Measurements from ENCODE around the gene RBL2.

RBL2 gene

GRCh38 chr16:53446090-53446489 is 11.8 kb downstream of the RBL2 start:
- no peaks in the 10 kb centered on the region for H3K79me2 ChIP-seq
- no peaks in the 10 kb centered on the region for H3K36me3 ChIP-seq (ENCODE audit: control insufficient read depth, insufficient read depth, low read length)
- H3K4me1 ChIP-seq, result no peaks in the 10 kb centered on the region
- H3K9me3 ChIP-seq (ENCODE audit: control insufficient read depth, low read length), result no peaks in the 10 kb centered on the region
- no peak overlapping the region for H3K27ac ChIP-seq
- TF ChIP-seq CTCF (IDR thresholded peaks at IDR 0.05), result no peak
- H3K4me3 ChIP-seq (ENCODE audit: low read depth, low read length), result no peak overlapping the region
- no peak overlapping the region for H3K9ac ChIP-seq
- H3K27me3 ChIP-seq (ENCODE audit: control insufficient read depth, insufficient read depth, low read length), result no peaks in the 10 kb centered on the region
- H2AFZ ChIP-seq, result no peak overlapping the region
- H3K4me2 ChIP-seq (ENCODE audit: low read length), result no peak overlapping the region

- H3K9me3 ChIP-seq (ENCODE audit: control insufficient read depth, low read length), result no peaks in the 10 kb centered on the region
- no peaks in the 10 kb centered on the region for H3K79me2 ChIP-seq
- TF ChIP-seq CTCF (IDR thresholded peaks at IDR 0.05), result no peak
- H2AFZ ChIP-seq, result no peak overlapping the region
- H3K36me3 ChIP-seq (ENCODE audit: control insufficient read depth, insufficient read depth, low read length), result no peaks in the 10 kb centered on the region
- H3K4me1 ChIP-seq, result no peaks in the 10 kb centered on the region
- no peaks in the 10 kb centered on the region for H3K27me3 ChIP-seq (ENCODE audit: control insufficient read depth, insufficient read depth, low read length)
- H3K4me3 ChIP-seq (ENCODE audit: low read depth, low read length), result no peak overlapping the region
- no peak overlapping the region for H3K9ac ChIP-seq
- H3K4me2 ChIP-seq (ENCODE audit: low read length), result no peak overlapping the region
- no peak overlapping the region for H3K27ac ChIP-seq
These were observed 15.7 kb downstream of the RBL2 start for GRCh38 chr16:53449816-53450517.

GRCh38 chr16:53453928-53454327 is 19.7 kb downstream of the RBL2 start:
- H2AFZ ChIP-seq, result no peak overlapping the region
- H3K36me3 ChIP-seq (ENCODE audit: control insufficient read depth, insufficient read depth, low read length), result no peaks in the 10 kb centered on the region
- H3K79me2 ChIP-seq, result no peaks in the 10 kb centered on the region
- no peaks in the 10 kb centered on the region for H3K27me3 ChIP-seq (ENCODE audit: control insufficient read depth, insufficient read depth, low read length)
- no peak overlapping the region for H3K27ac ChIP-seq
- no peak overlapping the region for H3K4me3 ChIP-seq (ENCODE audit: low read depth, low read length)
- TF ChIP-seq CTCF (IDR thresholded peaks at IDR 0.05), result no peak
- H3K4me2 ChIP-seq (ENCODE audit: low read length), result no peak overlapping the region
- H3K9ac ChIP-seq, result no peak overlapping the region
- H3K4me1 ChIP-seq, result no peaks in the 10 kb centered on the region
- H3K9me3 ChIP-seq (ENCODE audit: control insufficient read depth, low read length), result no peaks in the 10 kb centered on the region

- H3K9ac ChIP-seq, result no peak overlapping the region
- no peaks in the 10 kb centered on the region for H3K27me3 ChIP-seq (ENCODE audit: control insufficient read depth, insufficient read depth, low read length)
- H2AFZ ChIP-seq, result no peak overlapping the region
- H3K4me3 ChIP-seq (ENCODE audit: low read depth, low read length), result no peak overlapping the region
- H3K9me3 ChIP-seq (ENCODE audit: control insufficient read depth, low read length), result no peaks in the 10 kb centered on the region
- TF ChIP-seq CTCF (IDR thresholded peaks at IDR 0.05), result no peak
- H3K79me2 ChIP-seq, result no peaks in the 10 kb centered on the region
- no peak overlapping the region for H3K4me2 ChIP-seq (ENCODE audit: low read length)
- H3K4me1 ChIP-seq, result no peaks in the 10 kb centered on the region
- no peak overlapping the region for H3K27ac ChIP-seq
- H3K36me3 ChIP-seq (ENCODE audit: control insufficient read depth, insufficient read depth, low read length), result no peaks in the 10 kb centered on the region
These were observed 22.4 kb downstream of the RBL2 start for GRCh38 chr16:53456625-53457024.

- no peak overlapping the region for H3K4me2 ChIP-seq (ENCODE audit: low read length)
- no peak overlapping the region for H2AFZ ChIP-seq
- no peak overlapping the region for H3K4me3 ChIP-seq (ENCODE audit: low read depth, low read length)
- H3K36me3 ChIP-seq (ENCODE audit: control insufficient read depth, insufficient read depth, low read length), result no peaks in the 10 kb centered on the region
- H3K79me2 ChIP-seq, result no peaks in the 10 kb centered on the region
- no peak overlapping the region for H3K9ac ChIP-seq
- no peak for TF ChIP-seq CTCF (IDR thresholded peaks at IDR 0.05)
- H3K4me1 ChIP-seq, result no peaks in the 10 kb centered on the region
- no peaks in the 10 kb centered on the region for H3K27me3 ChIP-seq (ENCODE audit: control insufficient read depth, insufficient read depth, low read length)
- H3K27ac ChIP-seq, result no peak overlapping the region
- H3K9me3 ChIP-seq (ENCODE audit: control insufficient read depth, low read length), result no peaks in the 10 kb centered on the region
These were observed 23.4 kb downstream of the RBL2 start for GRCh38 chr16:53457670-53458069.

All from parathyroid adenoma (tissue), 2 donors.